PC-3 (cell line): Measurements from ENCODE around the gene TRIM4. TPM values are rescaled to one million over a fixed set of nuclear protein-coding genes. Genes with fewer than 3 reads are reported as not detected.

Experiments
- ATAC-seq: fragments of 200-7000 bp; cut with Tn5 transposase; 2 replicates; pipeline ENCODE4 v1.9.1; 2020; ENCODE audit warnings: mild to moderate bottlenecking, moderate library complexity
- BruUV-seq: library from RNA; stranded (reverse); fragments of 400-500 nt; replicated peaks from 2 replicates; lab custom pipeline; 2021; lab: Mats Ljungman, UMichigan
- CTCF ChIA-PET: fragments of 300-600 bp; sonication (Branson Sonifier 250); formaldehyde crosslinking; loops from one replicate; lab custom pipeline; 2022; ENCODE audit warnings: antibody characterized with exemption; lab: Charles Lee
- POLR2A ChIA-PET: fragments of 300-600 bp; sonication (Branson Sonifier 250); formaldehyde crosslinking; loops from one replicate; lab custom pipeline; 2022; ENCODE audit warnings: antibody characterized with exemption; ENCODE audit not compliant: unreplicated experiment; lab: Charles Lee
- DNase-seq: peaks from one replicate; pipeline ENCODE4 v3.0.0-alpha.2; 2015
- H2AFZ ChIP-seq: fragments of 300-600 bp; sonication (generic); 2 replicates; pipeline ENCODE4 v1.6.0; 2016; ENCODE audit warnings: antibody characterized with exemption, low read length
- H3F3A ChIP-seq: fragments of 300-600 bp; sonication (generic); one replicate; pipeline ENCODE4 v1.6.0; 2017; ENCODE audit warnings: antibody characterized with exemption, low read length, control low read depth, mild to moderate bottlenecking; ENCODE audit not compliant: unreplicated experiment
- H3K27ac ChIP-seq: fragments of 300-600 bp; sonication (generic); 2 replicates; pipeline ENCODE4 v1.5.1; 2016; ENCODE audit warnings: mild to moderate bottlenecking, low read length
- H3K27me3 ChIP-seq: fragments of 300-600 bp; sonication (generic); 2 replicates; pipeline ENCODE4 v1.6.1; 2016; ENCODE audit warnings: low read length, mixed read lengths
- H3K36me3 ChIP-seq: fragments of 300-600 bp; sonication (generic); 2 replicates; pipeline ENCODE4 v1.6.1; 2016; ENCODE audit warnings: low read depth, mixed run types, low read length, mixed read lengths
- H3K4me1 ChIP-seq: fragments of 300-600 bp; sonication (generic); 2 replicates; pipeline ENCODE4 v1.5.1; 2016; ENCODE audit warnings: low read length; ENCODE audit not compliant: insufficient read depth
- H3K4me2 ChIP-seq: fragments of 300-600 bp; sonication (generic); 2 replicates; pipeline ENCODE4 v1.6.0; 2016; ENCODE audit warnings: low read length
- H3K4me3 ChIP-seq: fragments of 300-600 bp; sonication (generic); 2 replicates; pipeline ENCODE4 v1.5.1; 2016; ENCODE audit warnings: mild to moderate bottlenecking, low read length, mixed read lengths
- H3K79me2 ChIP-seq: fragments of 300-600 bp; sonication (generic); 2 replicates; pipeline ENCODE4 v1.6.1; 2017; ENCODE audit warnings: low read length, mixed read lengths
- H3K9ac ChIP-seq: fragments of 300-600 bp; sonication (generic); 2 replicates; pipeline ENCODE4 v1.6.0; 2016; ENCODE audit warnings: mild to moderate bottlenecking, low read length
- H3K9me2 ChIP-seq: fragments of 300-600 bp; sonication (generic); replicated peaks from 2 replicates; pipeline ENCODE4 v1.6.1; 2016; ENCODE audit warnings: mixed run types, low read length, mixed read lengths
- H3K9me3 ChIP-seq: fragments of 300-600 bp; sonication (generic); 2 replicates; pipeline ENCODE4 v1.6.1; 2016; ENCODE audit warnings: low read length, mixed read lengths
- H4K20me1 ChIP-seq: fragments of 300-600 bp; sonication (generic); 2 replicates; pipeline ENCODE4 v1.6.1; 2016; ENCODE audit warnings: low read length, mixed read lengths
- CTCF ChIP-seq: fragments of 300-600 bp; sonication (generic); conservative IDR thresholded peaks from 2 replicates; pipeline ENCODE4 v1.5.1; 2017; ENCODE audit warnings: antibody characterized with exemption, low read depth, mild to moderate bottlenecking, low read length
- EZH2 ChIP-seq: fragments of 300-600 bp; sonication (generic); IDR thresholded peaks from one replicate; pipeline ENCODE4 v1.6.1; 2017; ENCODE audit warnings: antibody characterized with exemption, mild to moderate bottlenecking, low read length; ENCODE audit not compliant: unreplicated experiment
- EZH2phosphoT487 ChIP-seq: fragments of 300-600 bp; sonication (generic); IDR thresholded peaks from 2 replicates; pipeline ENCODE4 v1.6.1; 2018; ENCODE audit warnings: mild to moderate bottlenecking, antibody characterized with exemption, low read length, borderline replicate concordance
- intact Hi-C: fragments of 100-400 bp; cut with micrococcal nuclease; formaldehyde crosslinking; loops from 2 replicates; pipeline ENCODE4 v1.9.0; 2023
- total RNA-seq: library from RNA; depleted of rRNA; stranded (reverse); fragments of >200 nt; gene quantifications from 2 replicates; pipeline ENCODE4 v1.2.3, GENCODE V29; 2014

Gene TRIM4
- total RNA-seq, 1 experiment from 2014 or later = 11.1 TPM

DNA sequence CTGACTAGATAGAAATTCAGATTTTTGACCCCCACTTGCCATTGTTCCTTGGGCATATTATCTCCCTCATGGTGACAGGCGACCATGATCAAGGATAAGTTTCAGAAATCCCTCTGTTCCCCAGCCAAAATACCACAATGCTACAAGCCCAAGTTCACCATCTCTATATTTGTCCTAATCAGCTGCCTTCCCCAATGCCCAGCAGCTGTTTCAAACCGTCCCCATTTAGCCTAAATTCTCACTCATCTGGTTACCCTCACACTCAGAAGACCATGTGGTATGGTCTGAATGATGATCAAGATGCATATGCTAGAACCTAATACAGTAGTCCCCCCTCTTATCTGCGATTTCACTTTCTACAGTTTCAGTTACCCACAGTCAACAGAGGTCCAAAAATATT, 11.0 kb upstream of the TRIM4 start:
- H3K4me1 ChIP-seq = no peaks in the 10 kb centered on the region; the same call in 1 of the 2 replicates
- no peaks in the 10 kb centered on the region for H4K20me1 ChIP-seq
- H3K9me2 ChIP-seq = no peaks in the 10 kb centered on the region
- peaks cover 41% of the 10 kb centered on the region for H3K27me3 ChIP-seq
- H3K9me3 ChIP-seq = no peaks in the 10 kb centered on the region
- no peak overlapping the region for H2AFZ ChIP-seq
- H3K36me3 ChIP-seq = no peaks in the 10 kb centered on the region
- H3K27ac ChIP-seq = no peak overlapping the region
- BruUV-seq = no TSS peak
- ATAC-seq (no peak), DNase-seq (no peak)
- no peak overlapping the region for H3K9ac ChIP-seq
- H3K4me2 ChIP-seq = no peak overlapping the region
- H3K79me2 ChIP-seq = no peaks in the 10 kb centered on the region
- TF ChIP-seq EZH2 (no peak), CTCF (no peak), EZH2phosphoT487 (no peak)
- H3F3A ChIP-seq = no peaks in the 10 kb centered on the region
- POLR2A ChIA-PET = no interaction called here
- intact Hi-C loops = no loop called here
- CTCF ChIA-PET = no interaction called here
- H3K4me3 ChIP-seq = no peak overlapping the region

- ATAC-seq (peak; percentile 24; the same call in 1 of the 2 replicates), DNase-seq (no peak)
- intact Hi-C loops = loop anchor here (1.0 to 2.0 kb wide), 2 partner anchors 20 to 61 kb away; no protein-coding TSS in a partner anchor
- H3K9me3 ChIP-seq = no peaks in the 10 kb centered on the region
- no peaks in the 10 kb centered on the region for H3K9me2 ChIP-seq
- no peak for TF ChIP-seq EZH2
- no peak for TF ChIP-seq EZH2phosphoT487
- no peak for TF ChIP-seq CTCF
- no peak overlapping the region for H3K27ac ChIP-seq
- peak overlapping the region; percentile 56; the same call in 1 of the 2 replicates for H3K4me3 ChIP-seq
- H3K4me1 ChIP-seq = no peaks in the 10 kb centered on the region; the same call in 1 of the 2 replicates
- no peaks in the 10 kb centered on the region for H3K36me3 ChIP-seq
- no peak overlapping the region for H3K9ac ChIP-seq
- no TSS peak for BruUV-seq
- CTCF ChIA-PET = interaction anchor here (0.5 to 1.0 kb wide), 3 partner anchors 10 to 64 kb away, joined by 3 to 4 read pairs (median 4); partner anchors contain the start of gene TRIM4
- H3K4me2 ChIP-seq = peak overlapping the region; percentile 82
- no peaks in the 10 kb centered on the region for H3F3A ChIP-seq
- H4K20me1 ChIP-seq = no peaks in the 10 kb centered on the region
- H2AFZ ChIP-seq = no peak overlapping the region
- POLR2A ChIA-PET = interaction anchor here (1.0 kb wide), 1 partner anchor 10 kb away, joined by 3 read pairs; the partner anchor contains the start of gene TRIM4
- H3K27me3 ChIP-seq = peaks cover 34% of the 10 kb centered on the region
- no peaks in the 10 kb centered on the region for H3K79me2 ChIP-seq
These were observed 10.4 kb upstream of the TRIM4 start for GRCh38 chr7:99929730-99930053.

DNA sequence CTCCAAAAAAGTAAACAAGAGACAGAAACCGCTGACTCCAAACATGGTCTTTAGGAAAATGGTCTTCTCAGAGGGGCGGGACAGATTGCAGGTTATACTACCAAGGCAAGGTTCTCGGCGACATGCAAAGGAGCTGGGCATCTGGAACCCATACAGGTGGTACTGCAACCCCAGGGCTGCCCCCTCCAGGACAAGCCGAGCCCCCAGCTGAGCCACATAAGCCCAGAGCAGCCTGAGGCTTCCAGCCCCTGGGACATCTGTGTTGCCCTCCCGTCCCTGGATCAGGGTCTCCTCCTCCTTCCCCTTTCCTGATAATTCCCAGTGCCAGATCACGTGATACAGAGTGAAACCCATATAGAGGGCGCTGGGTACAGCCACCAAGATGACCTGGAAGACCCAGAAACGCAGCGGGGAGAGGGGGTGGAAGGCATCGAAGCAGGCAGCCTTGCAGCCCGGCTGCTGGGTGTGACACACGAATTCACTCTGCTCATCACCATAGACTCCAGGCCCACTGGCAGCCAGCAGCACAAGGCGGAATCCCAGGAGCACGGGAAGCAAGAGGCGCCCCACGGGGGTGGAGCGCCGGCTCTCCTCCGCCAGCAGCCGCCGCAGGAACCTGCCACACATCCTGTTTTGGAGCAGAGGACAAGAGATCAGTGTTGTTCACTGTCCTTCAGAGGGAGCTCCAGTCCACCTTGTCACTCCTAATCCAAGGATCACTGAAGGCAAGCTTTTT, 9.8 kb upstream of the TRIM4 start, which contains the start of gene GJC3:
Gene GJC3 (minus strand): TSS at position 627 of the 736 bp plus-strand sequence. CDS start 0 bp downstream, at position 627.
- no peaks in the 10 kb centered on the region for H3K9me3 ChIP-seq
- TF ChIP-seq CTCF = peak; percentile 57
- TF ChIP-seq EZH2 = no peak
- no peak for TF ChIP-seq EZH2phosphoT487
- no TSS peak for BruUV-seq
- ChIA-PET CTCF (interaction anchor here (0.5 to 1.0 kb wide), 3 partner anchors 10 to 65 kb away, joined by 3 to 4 read pairs (median 4); partner anchors contain the start of gene TRIM4), POLR2A (interaction anchor here (0.7 to 1.0 kb wide), 2 partner anchors 10 to 1402 kb away, joined by 3 read pairs; partner anchors contain the start of gene TRIM4)
- no peak within 1 kb of the TSS for H3K27ac ChIP-seq
- H3K4me2 ChIP-seq = peak within 1 kb of the TSS; percentile 82
- H3K4me1 ChIP-seq = no peaks in the 10 kb centered on the region; the same call in 1 of the 2 replicates
- ATAC-seq (peak; percentile 99), DNase-seq (peak; percentile 59)
- H2AFZ ChIP-seq = peak within 1 kb of the TSS; percentile 87
- H3K4me3 ChIP-seq = peak within 1 kb of the TSS; percentile 56
- no peak within 1 kb of the TSS for H3K9ac ChIP-seq
- H4K20me1 ChIP-seq = no peaks in the 10 kb centered on the region
- intact Hi-C loops = loop anchor here (1.0 to 2.0 kb wide), 2 partner anchors 20 to 62 kb away; no protein-coding TSS in a partner anchor
- no peaks in the 10 kb centered on the region for H3F3A ChIP-seq
- H3K79me2 ChIP-seq = no peaks in the 10 kb centered on the region
- H3K36me3 ChIP-seq = no peaks in the 10 kb centered on the region
- H3K9me2 ChIP-seq = no peaks in the 10 kb centered on the region
- H3K27me3 ChIP-seq = peaks cover 31% of the 10 kb centered on the region
